ENCODE data around the gene PRICKLE2.

Gene PRICKLE2

DNA sequence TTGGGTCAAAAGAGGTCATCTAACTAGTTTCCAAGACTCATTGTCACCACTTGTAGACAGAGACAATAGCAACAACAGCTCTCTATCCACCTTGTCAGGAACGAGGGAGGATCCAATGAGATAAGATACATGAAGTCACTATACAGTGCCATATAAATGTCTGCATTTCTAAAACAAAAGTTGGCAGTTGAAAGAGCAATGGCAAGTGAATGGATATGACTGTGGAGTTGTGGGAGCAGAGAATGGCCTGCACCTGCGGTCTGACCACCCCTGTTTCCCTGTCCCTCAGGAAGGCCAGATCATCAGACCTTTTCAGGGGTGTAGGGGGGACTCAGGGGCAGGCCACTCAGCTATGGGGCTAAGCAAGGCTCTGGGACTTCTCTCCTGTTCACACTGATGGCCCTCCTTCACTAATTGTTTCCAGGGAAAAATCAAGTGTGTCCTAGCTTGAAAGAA is 161.3 kb downstream of the PRICKLE2 start:
- DNase-seq, result no peak

DNA sequence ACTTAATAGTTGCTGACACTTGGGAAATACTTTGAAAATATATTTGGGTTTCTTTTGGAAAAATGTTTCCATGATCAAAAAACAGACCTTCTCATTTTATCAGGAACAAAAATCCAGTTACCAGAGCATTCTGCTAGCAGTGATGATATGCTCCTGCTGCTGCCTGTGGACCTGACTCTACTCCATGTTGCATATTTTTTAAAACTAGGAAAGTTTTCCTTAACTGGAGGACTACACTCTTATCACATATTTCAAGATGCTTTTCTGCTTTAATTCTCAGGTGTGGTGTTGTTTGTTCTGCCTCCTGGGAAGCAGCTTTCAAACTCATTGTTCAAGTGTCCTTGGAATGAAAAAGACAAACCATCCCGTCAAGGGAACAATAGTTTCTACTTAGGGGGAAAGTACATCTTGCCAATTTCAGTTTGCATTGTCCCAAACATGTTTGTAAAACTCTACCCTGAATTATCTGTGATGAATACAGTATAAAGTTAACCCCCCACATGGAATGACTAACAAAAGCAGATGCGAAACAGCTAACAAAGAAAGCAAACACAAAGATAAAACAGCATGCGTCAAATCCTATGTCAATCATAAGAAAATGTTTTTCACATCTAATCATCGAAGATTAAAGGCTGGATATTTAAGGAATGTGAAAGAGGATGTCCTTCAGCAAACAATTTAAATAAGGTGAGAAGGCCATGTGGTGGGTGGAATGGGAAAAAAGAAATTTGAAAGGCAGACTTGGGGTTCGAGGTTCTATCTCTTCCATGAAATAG is 161.9 kb downstream of the PRICKLE2 start:
- no peak for DNase-seq

DNA sequence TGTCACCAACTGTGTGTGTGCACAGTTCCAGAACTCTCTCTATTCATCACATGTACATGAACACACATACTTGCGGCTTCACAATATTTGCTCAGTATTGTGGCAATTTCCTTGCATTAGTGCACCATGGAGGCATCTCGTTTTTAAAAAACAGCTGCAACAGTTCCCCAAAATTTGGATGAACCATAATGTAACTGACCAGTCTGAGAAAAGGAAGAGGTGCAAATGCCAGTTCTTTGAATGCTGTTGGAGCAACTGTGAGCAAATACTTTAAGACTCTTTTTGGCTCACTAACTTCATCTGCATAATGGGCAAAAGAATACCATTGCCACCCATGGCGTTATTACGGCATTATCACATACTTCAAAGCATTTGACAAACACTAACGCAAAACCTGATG is 163.6 kb downstream of the PRICKLE2 start:
- DNase-seq, result no peak

DNA sequence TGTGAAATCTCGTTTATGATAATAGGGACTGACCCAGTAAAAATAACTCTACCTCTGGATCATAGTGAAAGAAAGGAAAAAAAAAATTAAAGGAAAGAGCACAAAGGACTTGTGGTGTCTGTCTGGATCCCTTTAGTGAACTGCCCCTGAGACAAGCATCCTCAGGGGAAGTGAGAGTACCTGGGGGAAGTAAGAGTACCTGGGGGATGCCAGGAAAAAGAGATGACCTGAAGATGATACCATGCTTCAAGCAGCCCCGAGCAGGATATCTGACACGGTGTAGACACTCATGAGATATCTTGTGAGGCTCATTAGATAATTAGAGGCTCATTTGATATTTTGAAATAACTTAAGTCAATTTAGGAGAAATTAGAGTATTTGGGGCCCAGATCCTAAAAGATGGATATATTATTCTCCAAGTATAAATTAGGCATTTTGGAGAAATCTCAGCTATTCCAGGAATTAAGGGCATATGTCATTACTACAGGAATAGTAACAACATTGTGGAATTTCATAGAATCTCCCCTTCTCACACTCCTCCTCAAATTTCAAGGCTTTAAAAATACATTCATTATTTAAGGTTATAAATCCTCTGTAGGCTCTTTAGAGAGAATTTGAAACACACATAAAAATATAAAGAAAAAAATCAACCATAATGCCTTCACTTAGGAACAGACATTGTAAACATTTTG is 165.6 kb downstream of the PRICKLE2 start:
- DNase-seq, result no peak

DNA sequence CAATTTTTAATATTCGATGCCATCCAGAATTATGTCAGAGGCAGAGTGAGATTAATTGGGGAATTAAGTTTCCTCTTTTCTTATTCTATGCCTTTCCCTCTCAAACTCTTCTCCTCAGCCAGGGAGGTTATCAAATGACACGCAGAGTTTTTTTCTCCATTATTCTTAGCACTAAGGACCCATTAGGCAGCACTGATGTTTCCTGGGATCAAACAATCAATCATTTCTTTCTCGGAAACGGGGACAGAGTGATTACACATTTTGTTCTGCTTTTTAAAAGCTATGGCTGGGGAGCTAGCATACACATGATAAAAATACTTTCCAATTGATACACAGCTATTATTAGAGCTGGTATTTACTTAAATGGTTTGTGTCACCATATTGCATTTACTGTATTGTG is 166.7 kb downstream of the PRICKLE2 start:
- DNase-seq, result no peak

DNA sequence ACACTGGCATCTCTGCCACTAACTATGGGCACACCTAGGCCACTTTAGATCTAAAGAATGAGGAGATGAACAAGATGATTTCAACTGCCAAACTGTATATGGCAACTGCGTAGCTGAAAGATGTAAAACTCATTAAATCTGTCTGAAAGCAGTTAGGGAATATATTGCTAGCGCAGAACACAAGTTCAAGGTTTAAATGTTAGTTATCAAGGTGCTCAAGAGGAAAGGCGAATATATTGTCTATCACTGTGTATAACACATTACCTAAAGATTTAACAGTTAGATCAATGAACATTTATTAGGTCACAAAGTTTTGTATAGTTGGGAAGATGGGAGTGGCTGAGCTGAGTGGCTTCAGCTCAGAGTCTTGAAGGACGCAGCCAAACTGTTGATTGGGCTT is 168.0 kb downstream of the PRICKLE2 start:
- DNase-seq, result no peak

DNA sequence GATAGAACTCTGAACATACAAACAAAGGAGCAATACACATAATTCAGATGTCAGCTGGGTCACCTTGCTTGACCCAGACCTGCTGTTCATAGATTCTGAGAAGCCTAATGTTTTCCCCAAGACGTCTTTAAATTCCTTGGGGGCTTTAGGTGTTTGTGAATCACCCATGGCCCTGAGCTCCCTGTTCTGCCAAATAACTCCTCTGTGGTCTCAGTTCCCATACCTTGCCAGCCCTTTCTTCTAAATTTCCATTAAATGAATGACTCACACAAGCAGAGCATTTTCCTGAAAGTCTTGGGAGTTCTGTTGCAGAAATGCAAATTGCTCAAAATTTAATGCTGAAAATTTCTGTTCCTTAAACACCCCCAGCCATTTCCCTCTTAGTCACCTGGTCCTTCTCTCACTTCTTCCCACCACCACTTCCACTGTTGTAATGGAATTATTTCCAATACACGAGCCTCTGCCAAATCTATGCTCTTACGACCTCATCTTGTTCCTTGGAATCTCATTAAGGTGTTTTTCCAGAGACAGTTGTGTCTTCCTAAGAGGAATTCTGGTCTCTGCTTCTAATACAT is 168.6 kb downstream of the PRICKLE2 start:
- DNase-seq, result no peak

DNA sequence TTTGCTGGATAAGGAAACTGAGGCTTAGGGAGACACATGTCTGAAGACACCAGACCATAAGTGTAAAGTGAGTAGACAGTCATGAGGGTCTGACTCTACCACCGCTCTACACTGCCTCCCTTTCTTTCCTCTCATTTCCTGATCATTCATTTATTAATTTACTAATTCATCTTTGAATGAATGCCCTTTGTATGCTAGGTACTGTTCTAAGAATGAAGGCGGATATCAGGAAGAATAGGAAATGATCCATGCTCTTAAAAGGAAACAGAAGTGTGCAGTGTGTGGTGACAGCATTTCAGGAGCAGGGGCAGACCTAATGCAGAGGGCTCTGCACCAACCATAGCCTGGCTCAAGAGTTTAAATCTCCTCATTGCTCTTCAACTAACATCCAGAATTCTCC is 170.2 kb downstream of the PRICKLE2 start:
- no peak for DNase-seq

DNA sequence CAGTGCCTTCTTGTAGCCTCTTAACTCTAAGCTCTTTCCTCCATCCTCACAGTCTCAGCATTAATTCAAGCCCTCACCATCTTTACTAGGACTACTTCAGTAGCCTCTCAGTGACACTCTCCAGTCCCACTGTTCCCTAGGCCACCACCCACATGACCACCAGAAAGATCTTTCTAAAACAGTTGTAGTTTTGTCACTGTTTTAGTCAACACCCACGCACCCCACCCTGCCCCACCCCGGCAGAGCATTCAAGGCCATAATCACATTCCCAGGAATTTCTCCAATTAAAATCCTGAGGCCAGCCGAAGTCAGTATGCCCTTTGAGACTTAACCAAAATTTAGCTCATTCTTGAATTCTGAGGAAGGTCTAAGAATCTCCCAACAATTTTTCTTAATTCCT is 170.8 kb downstream of the PRICKLE2 start:
- no peak for DNase-seq

DNA sequence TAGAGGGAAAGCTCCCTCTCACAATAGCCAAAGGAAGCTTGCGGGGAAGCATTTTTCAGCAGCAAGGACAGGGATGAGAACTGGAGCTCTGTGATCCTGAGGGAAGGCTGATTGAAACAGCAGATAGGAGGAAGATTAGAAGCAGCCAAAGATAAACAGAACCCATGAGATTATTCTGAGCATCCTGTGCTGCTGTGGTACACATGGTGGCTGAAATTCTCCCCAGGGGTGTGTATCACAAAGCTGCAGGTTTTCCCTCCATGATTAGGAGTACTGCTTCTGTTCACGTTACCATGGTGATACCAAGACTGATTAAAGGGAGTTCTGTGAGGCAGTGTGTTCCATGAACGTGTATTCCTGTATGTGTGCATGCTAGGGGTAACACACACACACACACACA is 171.7 kb downstream of the PRICKLE2 start:
- DNase-seq, result no peak

DNA sequence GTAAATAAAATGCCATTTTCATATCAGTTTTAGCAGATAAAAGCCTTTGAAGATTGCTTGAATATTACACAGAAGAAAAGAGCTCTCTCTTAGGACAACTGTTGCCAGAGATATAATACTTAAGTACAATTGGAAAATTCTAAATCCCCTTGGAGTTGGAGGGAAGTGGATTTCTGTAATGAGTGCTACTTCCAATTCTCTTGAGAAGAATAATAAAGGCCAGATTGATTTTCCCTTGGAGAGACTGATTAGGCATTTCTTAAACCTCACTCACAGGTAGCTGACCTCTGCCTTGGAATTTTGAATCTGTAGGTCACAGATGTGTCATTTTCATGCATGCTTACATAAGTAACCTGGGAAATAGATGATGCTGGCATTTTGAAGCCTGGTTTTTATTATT is 172.1 kb downstream of the PRICKLE2 start:
- no peak for DNase-seq

DNA sequence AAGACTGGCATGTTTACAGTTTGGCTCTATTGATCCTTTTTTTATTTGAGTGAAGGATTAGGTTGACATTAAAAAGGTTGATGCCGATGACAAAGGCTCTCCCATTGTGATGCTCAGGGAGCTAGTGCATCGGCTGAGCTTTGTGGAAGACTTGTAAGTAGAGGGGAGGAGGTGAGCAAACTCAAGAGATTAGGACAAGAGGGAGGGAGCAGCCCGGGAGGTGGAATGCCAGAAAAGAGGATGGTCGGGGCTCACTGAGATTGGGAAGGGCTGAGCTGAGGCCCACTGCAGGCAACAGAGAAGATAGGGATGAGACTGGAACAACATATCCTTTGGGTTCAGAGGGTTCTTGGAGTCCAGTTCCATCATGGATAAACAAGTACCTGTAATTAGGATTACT is 175.4 kb downstream of the PRICKLE2 start:
- no peak for DNase-seq

DNA sequence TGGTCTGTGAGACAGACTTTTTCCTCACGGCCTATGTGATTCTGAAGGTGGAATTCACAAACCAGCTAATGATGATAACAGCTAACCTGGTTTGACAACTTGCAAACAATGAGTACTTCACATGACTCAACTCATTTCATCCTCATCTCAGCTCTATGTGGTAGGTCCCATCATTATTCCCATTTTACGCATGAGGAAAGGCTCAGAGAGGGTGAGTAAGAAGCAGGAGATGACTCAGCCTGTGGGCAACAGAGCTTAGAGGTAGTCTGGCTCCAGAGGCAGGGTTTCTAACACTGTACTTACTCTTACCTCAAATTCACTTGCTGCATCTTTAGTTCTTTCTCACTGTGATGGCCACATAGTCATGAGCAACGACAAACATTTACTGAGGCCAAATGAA is 176.1 kb downstream of the PRICKLE2 start:
- no peak for DNase-seq

DNA sequence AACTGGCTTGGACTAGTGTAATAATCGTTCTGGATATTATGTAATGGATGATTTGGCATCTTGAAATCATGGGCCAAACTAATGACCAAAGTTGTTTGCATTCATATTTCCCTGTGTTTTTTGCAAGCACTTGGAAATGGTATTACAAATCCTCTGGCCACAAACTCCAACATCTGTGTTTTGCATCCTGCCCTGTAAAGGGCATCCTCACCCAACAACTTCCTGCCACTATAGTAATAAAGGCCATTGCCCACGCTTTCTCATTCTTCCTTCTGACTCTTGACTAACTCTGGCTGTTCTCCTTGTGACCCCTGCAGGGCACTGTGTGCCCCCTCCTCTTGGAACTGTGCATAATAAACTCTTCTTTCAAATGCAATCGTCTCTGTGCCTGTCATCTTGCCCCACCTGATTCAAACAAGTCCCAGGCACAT is 176.6 kb downstream of the PRICKLE2 start:
- no peak for DNase-seq

DNA sequence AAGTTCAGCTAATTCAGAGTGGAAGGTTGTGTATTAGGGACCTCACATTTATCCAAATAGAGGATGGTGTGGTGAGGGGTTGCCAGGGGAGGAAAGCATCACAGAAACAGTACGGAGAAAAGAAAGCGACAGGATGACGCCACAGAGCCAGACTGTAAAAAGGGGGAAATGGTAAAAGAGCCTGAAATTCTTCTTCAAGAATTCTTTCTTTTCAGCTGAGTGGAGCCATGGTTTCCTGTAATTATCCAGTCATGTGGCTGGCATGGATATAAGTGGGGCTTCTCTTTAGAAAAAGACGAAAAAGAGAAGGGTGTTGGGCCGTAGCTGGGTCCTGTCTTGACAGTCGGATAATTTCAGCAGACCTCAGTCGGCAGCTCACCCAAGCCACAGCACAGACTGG is 177.5 kb downstream of the PRICKLE2 start:
- no peak for DNase-seq

DNA sequence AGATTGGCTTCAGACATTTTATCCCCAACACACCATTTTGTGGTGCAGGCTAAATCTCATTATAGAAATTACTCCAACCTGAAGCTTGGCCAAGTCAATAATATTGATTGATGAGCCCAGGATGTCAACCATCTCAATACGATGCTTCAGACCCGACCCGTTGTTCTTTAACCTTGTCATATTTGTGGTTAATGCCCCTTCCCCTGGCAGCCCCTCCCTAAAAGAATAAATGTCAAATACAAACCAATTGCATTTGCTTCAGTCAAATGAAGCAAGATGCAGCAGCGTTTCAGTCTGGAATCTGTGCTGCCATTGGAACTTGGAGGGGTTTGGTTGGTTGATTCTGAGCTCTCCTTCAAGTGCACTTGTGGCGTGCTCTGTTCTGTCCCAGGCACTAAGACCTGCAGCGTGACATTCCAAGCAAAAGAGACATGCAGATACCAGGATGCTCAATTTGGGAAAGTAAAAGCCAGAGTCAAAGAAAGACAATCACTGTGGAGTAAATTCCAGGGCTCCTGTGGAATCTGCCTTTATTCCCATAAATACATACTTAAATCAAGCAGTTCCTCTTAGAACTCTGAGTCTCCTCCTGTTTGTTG is 178.2 kb downstream of the PRICKLE2 start:
- DNase-seq, result no peak

DNA sequence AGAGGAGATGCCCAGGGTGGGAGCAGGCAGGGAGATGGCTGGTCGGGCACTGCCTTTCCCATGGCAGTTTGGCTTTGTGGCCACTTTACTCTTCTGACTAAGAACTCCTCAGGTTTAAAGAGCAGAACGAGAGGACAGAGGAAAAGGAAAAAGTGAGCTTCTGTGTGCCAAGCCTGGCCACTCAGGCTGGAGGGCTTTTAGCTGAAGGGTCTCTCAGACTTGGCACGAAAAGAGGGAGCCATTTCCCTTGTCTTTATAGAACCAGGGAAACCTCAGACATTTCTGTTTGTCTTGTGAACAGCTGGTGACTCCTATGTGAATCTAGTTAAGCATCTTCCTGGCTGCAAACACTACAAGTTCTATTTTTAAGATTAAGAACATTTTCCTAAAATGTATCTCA is 178.7 kb downstream of the PRICKLE2 start:
- no peak for DNase-seq

DNA sequence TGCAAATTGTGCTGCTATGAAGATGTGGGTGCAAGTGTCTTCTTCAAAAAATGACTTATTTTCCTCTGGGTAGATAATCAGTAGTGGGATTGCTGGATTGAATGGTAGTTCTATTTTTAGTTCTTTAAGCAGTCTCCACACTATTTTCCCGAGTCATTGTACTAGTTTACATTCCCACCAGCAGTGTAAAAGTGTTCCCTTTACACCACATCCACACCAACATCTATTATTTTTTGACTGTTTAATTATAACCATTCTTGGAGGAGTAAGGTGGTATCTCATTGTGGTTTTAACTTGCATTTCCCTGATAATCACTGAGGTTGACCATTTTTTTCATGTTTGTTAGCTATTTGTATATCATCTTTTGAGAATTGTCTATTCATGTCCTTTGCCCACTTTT is 182.3 kb downstream of the PRICKLE2 start:
- no peak for DNase-seq
